SK-N-SH (cell line): ENCODE results near the gene CRYGD. TPM values are rescaled to one million over a fixed set of nuclear protein-coding genes. Genes with fewer than 3 reads are reported as not detected.

Experiments
- CTCF ChIA-PET: fragments of 300-600, 350-600 bp; formaldehyde crosslinking; extraction: SDS; loops from one replicate; lab custom pipeline; 2021; lab: Yijun Ruan, JAX
- POLR2A ChIA-PET: fragments of 350-600 bp; sonication (Branson Sonifier 250); formaldehyde crosslinking; extraction: SDS; loops from one replicate; lab custom pipeline; 2020; ENCODE audit warnings: antibody characterized with exemption, inconsistent platforms; lab: Yijun Ruan, JAX
- DNase-seq: peaks from one replicate; pipeline ENCODE4 v3.0.0; 2012
- H2AFZ ChIP-seq: fragments of 200-600 bp; sonication (generic); 2 replicates; pipeline ENCODE4 v1.8.1; 2016; ENCODE audit warnings: antibody characterized with exemption, mild to moderate bottlenecking, low read depth
- H3F3A ChIP-seq: fragments of 200-600 bp; sonication (generic); replicated peaks from 2 replicates; pipeline ENCODE3; 2016; ENCODE audit warnings: antibody characterized with exemption, mild to moderate bottlenecking; ENCODE audit not compliant: insufficient read depth
- H3K27ac ChIP-seq, 2 experiments: fragments of 200-500 bp in 1 of 2; fragments of 200-600 bp in 1 of 2; sonication (Bioruptor generic) in 1 of 2; sonication (generic), shearing (Covaris generic) in 1 of 2; 2 replicates each; pipeline versions ENCODE4 v1.5.1 to v1.6.1; 2014 to 2016; ENCODE audit warnings: low read depth in 2 of 2, inconsistent platforms in 1 of 2, low read length in 1 of 2, mild to moderate bottlenecking in 1 of 2, mixed read lengths in 1 of 2
- H3K27me3 ChIP-seq: fragments of 200-600 bp; sonication (generic), shearing (Covaris generic); 2 replicates; pipeline ENCODE4 v1.6.1; 2016; ENCODE audit warnings: mixed run types; ENCODE audit not compliant: insufficient read depth
- H3K36me3 ChIP-seq, 2 experiments: fragments of 200-500 bp in 1 of 2; fragments of 200-600 bp in 1 of 2; sonication (Bioruptor generic) in 1 of 2; sonication (generic) in 1 of 2; replicated peaks in 1 of 2; 2 replicates each; pipeline versions ENCODE3 to v1.5.1; 2014 to 2016; ENCODE audit warnings: low read length in 1 of 2, mild to moderate bottlenecking in 1 of 2; ENCODE audit not compliant: insufficient read depth in 2 of 2, control insufficient read depth in 1 of 2
- H3K4me1 ChIP-seq, 2 experiments: fragments of 200-500 bp in 1 of 2; fragments of 200-600 bp in 1 of 2; sonication (Bioruptor generic) in 1 of 2; sonication (generic), shearing (Covaris generic) in 1 of 2; 2 replicates each; pipeline versions ENCODE4 v1.5.1 to v1.6.1; 2014 to 2016; ENCODE audit warnings: low read depth in 1 of 2, low read length in 1 of 2, mixed run types in 1 of 2; ENCODE audit not compliant: insufficient read depth in 2 of 2, control insufficient read depth in 1 of 2
- H3K4me2 ChIP-seq: fragments of 200-600 bp; sonication (generic), shearing (Covaris generic); 2 replicates; pipeline ENCODE4 v1.6.1; 2017; ENCODE audit warnings: mixed run types
- H3K4me3 ChIP-seq, 2 experiments: fragments of 200-500 bp in 1 of 2; fragments of 200-600 bp in 1 of 2; sonication (Bioruptor generic) in 1 of 2; sonication (generic), shearing (Covaris generic) in 1 of 2; 2 replicates each; pipeline versions ENCODE4 v1.5.1 to v1.8.1; 2014 to 2016; ENCODE audit warnings: low read depth in 2 of 2, inconsistent platforms in 1 of 2, low read length in 1 of 2, mild to moderate bottlenecking in 1 of 2, mixed read lengths in 1 of 2, moderate library complexity in 1 of 2
- H3K79me2 ChIP-seq: fragments of 200-600 bp; sonication (generic); 2 replicates; pipeline ENCODE4 v1.8.1; 2017; ENCODE audit warnings: mild to moderate bottlenecking; ENCODE audit not compliant: insufficient read depth
- H3K9ac ChIP-seq: fragments of 200-600 bp; sonication (generic); 2 replicates; pipeline ENCODE4 v1.6.1; 2017; ENCODE audit warnings: mixed run types
- H3K9me2 ChIP-seq: fragments of 200-600 bp; sonication (generic); 2 replicates; pipeline ENCODE4 v1.6.1; 2017; ENCODE audit warnings: mixed run types
- H3K9me3 ChIP-seq: fragments of 200-600 bp; sonication (generic); 2 replicates; pipeline ENCODE4 v1.6.1; 2017; ENCODE audit warnings: mixed run types, mild to moderate bottlenecking, moderate library complexity
- H4K20me1 ChIP-seq: fragments of 200-600 bp; sonication (generic); 2 replicates; pipeline ENCODE4 v1.6.1; 2017; ENCODE audit warnings: mild to moderate bottlenecking, mixed run types; ENCODE audit not compliant: insufficient read depth
- ELF1 ChIP-seq: IDR thresholded peaks from 2 replicates; pipeline ENCODE4 v1.4.0; 2012
- GABPA ChIP-seq: IDR thresholded peaks from 2 replicates; pipeline ENCODE4 v1.4.0; 2012; ENCODE audit warnings: low read depth, mild to moderate bottlenecking
- MEF2A ChIP-seq: IDR thresholded peaks from 2 replicates; pipeline ENCODE4 v1.4.0; 2012; ENCODE audit warnings: low read depth, borderline replicate concordance
- MXI1 ChIP-seq: IDR thresholded peaks from 2 replicates; pipeline ENCODE4 v1.6.1; 2012; ENCODE audit warnings: mild to moderate bottlenecking, low read depth, low read length, improper control_type of control experiment
- POLR2AphosphoS5 ChIP-seq: IDR thresholded peaks from 2 replicates; pipeline ENCODE4 v1.6.1; 2012; ENCODE audit warnings: low read depth, low read length
- RAD21 ChIP-seq: IDR thresholded peaks from 2 replicates; pipeline ENCODE4 v1.6.1; 2012; ENCODE audit warnings: mild to moderate bottlenecking, low read length
- SIN3A ChIP-seq: IDR thresholded peaks from 2 replicates; pipeline ENCODE4 v1.6.1; 2012; ENCODE audit warnings: low read depth, mild to moderate bottlenecking, low read length, moderate library complexity, borderline replicate concordance
- SMC3 ChIP-seq: IDR thresholded peaks from 2 replicates; pipeline ENCODE4 v1.6.1; 2012; ENCODE audit warnings: low read depth, low read length, improper control_type of control experiment
- TEAD4 ChIP-seq: IDR thresholded peaks from 2 replicates; pipeline ENCODE4 v1.4.0; 2012; ENCODE audit warnings: mild to moderate bottlenecking, borderline replicate concordance; ENCODE audit not compliant: insufficient read depth
- WGBS: methylation state at CpG from one replicate; pipeline ENCODE4 v1.1.6; 2017; ENCODE audit warnings: low lambda C conversion rate; 5-methylcytosine and 5-hydroxymethylcytosine counted together
- polyA plus RNA-seq, 3 experiments: library from polyadenylated mRNA; depleted of rRNA; stranded (reverse); fragments of >200 nt; gene quantifications; 2 replicates each; pipeline ENCODE4 v1.2.3, GENCODE V29; 2012
- TF ChIP-seq, protein P1 (sequence below): IDR thresholded peaks from 2 replicates; pipeline ENCODE4 v1.4.0; 2012; ENCODE audit warnings: low read depth, borderline replicate concordance
- TF ChIP-seq, protein P2 (sequence below): IDR thresholded peaks from 2 replicates; pipeline ENCODE4; 2012
- TF ChIP-seq, protein P3 (sequence below): fragments of 150-350 bp; IDR thresholded peaks from 2 replicates; pipeline ENCODE4 v1.6.1; 2017; ENCODE audit warnings: antibody characterized with exemption, low read length, low read depth, borderline replicate concordance
- TF ChIP-seq, protein P4 (sequence below): IDR thresholded peaks from 2 replicates; pipeline ENCODE4 v1.4.0; 2012; ENCODE audit warnings: low read depth

CRYGD gene
- polyA plus RNA-seq, 1 of the 3 experiments (the other 2 are of a cell fraction): not detected

DNA sequence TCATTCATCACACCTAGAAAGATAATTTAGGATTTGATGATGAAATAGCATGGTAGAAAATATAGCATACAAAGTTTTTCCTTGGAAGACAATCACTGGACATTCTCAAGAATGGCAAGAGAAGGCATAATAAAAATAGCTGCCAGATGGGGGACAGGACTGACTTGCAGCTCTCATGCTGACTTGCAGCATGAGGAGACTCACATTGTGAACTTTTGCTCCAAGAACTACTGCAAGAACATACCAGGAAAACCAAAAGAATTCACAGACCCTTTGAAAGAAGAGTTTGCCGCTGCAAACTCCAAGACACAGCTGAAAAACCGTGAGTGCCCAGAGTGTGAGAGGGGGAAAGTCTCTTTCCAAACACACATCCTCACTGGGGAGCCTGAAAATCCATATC, 47.0 kb downstream of the CRYGD start (continued):
- TF ChIP-seq, protein P1, sequence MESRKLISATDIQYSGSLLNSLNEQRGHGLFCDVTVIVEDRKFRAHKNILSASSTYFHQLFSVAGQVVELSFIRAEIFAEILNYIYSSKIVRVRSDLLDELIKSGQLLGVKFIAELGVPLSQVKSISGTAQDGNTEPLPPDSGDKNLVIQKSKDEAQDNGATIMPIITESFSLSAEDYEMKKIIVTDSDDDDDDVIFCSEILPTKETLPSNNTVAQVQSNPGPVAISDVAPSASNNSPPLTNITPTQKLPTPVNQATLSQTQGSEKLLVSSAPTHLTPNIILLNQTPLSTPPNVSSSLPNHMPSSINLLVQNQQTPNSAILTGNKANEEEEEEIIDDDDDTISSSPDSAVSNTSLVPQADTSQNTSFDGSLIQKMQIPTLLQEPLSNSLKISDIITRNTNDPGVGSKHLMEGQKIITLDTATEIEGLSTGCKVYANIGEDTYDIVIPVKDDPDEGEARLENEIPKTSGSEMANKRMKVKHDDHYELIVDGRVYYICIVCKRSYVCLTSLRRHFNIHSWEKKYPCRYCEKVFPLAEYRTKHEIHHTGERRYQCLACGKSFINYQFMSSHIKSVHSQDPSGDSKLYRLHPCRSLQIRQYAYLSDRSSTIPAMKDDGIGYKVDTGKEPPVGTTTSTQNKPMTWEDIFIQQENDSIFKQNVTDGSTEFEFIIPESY: no peak

DNA sequence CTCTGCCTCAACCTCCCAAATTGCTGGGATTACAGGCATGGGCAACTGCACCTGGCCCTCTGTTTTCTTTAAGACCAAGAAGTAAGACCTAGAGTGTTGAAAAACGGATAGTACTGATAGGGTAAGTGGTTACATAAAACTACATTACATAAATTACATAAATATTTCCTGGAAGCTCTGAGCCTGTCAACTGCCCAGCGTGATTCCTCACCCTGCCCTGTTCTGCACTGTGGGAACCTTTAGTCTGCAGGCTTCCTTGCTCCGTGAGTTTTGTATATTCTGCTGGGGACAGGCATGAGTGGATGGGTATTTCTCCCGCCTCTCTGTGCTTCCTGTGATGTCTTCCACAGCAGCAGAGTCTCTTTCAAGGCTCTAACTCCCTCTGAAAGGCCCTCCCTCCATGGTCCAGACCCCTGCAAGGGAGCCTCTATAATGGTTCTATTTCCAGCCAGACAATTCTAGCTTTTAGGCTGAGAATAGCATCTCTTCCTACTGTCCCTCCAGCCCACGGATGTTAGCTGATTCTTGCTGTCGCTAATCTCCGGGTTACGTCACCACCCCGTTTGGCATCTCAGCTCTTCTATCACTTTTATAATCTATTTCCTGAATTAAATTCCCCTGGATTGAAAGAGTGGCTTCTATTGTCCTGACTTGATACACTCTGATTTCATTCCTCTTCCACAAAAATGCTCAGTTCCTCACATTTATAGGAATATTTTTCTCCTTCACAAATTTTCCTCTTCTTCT, 49.5 kb downstream of the CRYGD start:
- POLR2A ChIA-PET: no interaction called here
- Histone ChIP-seq H3K79me2 (no peaks in the 10 kb centered on the region), H3K9me3 (no peaks in the 10 kb centered on the region), H3K36me3 (no peaks in the 10 kb centered on the region), H2AFZ (no peak overlapping the region), H3K27me3 (no peaks in the 10 kb centered on the region), H3K4me3 (no peak overlapping the region), H3K4me1 (no peaks in the 10 kb centered on the region), H3F3A (no peaks in the 10 kb centered on the region), H3K27ac (no peak overlapping the region), H4K20me1 (no peaks in the 10 kb centered on the region), H3K4me2 (no peak overlapping the region), H3K9me2 (no peaks in the 10 kb centered on the region), H3K9ac (no peak overlapping the region)
- TF ChIP-seq ELF1: no peak
- TF ChIP-seq GABPA: no peak
- TF ChIP-seq, protein P2, sequence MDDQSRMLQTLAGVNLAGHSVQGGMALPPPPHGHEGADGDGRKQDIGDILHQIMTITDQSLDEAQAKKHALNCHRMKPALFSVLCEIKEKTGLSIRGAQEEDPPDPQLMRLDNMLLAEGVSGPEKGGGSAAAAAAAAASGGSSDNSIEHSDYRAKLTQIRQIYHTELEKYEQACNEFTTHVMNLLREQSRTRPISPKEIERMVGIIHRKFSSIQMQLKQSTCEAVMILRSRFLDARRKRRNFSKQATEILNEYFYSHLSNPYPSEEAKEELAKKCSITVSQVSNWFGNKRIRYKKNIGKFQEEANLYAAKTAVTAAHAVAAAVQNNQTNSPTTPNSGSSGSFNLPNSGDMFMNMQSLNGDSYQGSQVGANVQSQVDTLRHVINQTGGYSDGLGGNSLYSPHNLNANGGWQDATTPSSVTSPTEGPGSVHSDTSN: no peak
- TF ChIP-seq MEF2A: no peak
- TF ChIP-seq, protein P3, sequence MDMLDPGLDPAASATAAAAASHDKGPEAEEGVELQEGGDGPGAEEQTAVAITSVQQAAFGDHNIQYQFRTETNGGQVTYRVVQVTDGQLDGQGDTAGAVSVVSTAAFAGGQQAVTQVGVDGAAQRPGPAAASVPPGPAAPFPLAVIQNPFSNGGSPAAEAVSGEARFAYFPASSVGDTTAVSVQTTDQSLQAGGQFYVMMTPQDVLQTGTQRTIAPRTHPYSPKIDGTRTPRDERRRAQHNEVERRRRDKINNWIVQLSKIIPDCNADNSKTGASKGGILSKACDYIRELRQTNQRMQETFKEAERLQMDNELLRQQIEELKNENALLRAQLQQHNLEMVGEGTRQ: no peak
- TF ChIP-seq RAD21: no peak
- no peak for TF ChIP-seq SIN3A
- TF ChIP-seq SMC3: no peak
- TF ChIP-seq TEAD4: no peak
- TF ChIP-seq, protein P4, sequence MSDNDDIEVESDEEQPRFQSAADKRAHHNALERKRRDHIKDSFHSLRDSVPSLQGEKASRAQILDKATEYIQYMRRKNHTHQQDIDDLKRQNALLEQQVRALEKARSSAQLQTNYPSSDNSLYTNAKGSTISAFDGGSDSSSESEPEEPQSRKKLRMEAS: no peak
- TF ChIP-seq MXI1: no peak
- no peak for TF ChIP-seq POLR2AphosphoS5
- DNase-seq: no peak
- CTCF ChIA-PET: interaction anchor here (1.2 to 13.7 kb wide), 5 partner anchors 9 to 327 kb away, joined by 3 to 162 read pairs (median 5); no protein-coding TSS in a partner anchor
- 73% methylated on average over 9 of the region's 9 CpGs for WGBS
